WERI-Rb-1 (cell line): Measurements from ENCODE around the gene TRIP13.

Experiments
- DNase-seq: peaks from one replicate; pipeline ENCODE4 v3.0.0-alpha.2; 2020
- H3K27ac ChIP-seq: fragments of 250-450 bp; sonication (Bioruptor Pico); 2 replicates; pipeline ENCODE4 v1.5.1; 2020; ENCODE audit warnings: mild to moderate bottlenecking, moderate library complexity
- H3K27me3 ChIP-seq: fragments of 250-450 bp; sonication (Bioruptor Pico); 2 replicates; pipeline ENCODE4 v1.5.1; 2021; ENCODE audit warnings: mild to moderate bottlenecking, low read depth, moderate library complexity; ENCODE audit not compliant: insufficient read depth, severe bottlenecking
- H3K36me3 ChIP-seq: fragments of 250-450 bp; sonication (Bioruptor Pico); 2 replicates; pipeline ENCODE4 v1.5.1; 2020; ENCODE audit warnings: mild to moderate bottlenecking, moderate library complexity
- H3K4me3 ChIP-seq: 2 replicates; pipeline ENCODE4 v1.5.1; 2011; ENCODE audit warnings: low read depth, mild to moderate bottlenecking, control low read depth, low read length
- H3K9me3 ChIP-seq: fragments of 250-450 bp; sonication (Bioruptor Pico); 2 replicates; pipeline ENCODE4 v1.5.1; 2021; ENCODE audit warnings: mild to moderate bottlenecking, moderate library complexity; ENCODE audit not compliant: severe bottlenecking
- CTCF ChIP-seq: IDR thresholded peaks from 2 replicates; pipeline ENCODE4 v1.5.1; 2011; ENCODE audit warnings: low read depth, mild to moderate bottlenecking, control low read depth, inconsistent platforms, low read length

TRIP13 gene

DNA sequence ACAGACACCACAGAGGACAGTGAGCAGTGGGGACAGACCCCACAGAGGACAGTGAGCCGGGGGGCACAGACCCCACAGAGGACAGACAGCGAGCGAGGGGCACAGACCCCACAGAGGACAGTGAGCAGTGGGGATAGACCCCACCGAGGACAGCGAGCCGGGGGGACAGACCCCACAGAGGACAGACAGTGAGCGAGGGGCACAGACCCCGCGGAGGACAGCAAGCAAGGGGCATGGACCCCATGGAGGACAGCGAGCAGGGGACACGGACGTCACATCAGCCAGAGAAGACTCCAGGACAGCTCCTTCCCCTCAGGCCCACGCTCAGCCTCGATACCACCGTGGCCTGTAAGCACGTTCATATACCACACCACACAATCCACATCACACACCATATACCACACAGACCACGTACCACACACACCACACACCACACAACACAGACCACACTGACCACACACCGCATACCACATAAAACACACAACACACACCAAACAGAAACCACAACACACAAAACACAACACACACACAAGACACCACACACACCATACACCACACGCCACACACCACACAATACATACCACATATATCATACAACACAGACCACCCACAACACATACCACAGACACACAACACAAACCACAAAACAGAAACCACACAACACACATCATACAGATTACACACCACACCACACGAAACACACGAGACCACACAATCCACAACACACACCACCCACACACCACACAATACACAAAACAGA lies 36.7 kb upstream of the TRIP13 start:
- Histone ChIP-seq H3K27me3 (peaks cover 3% of the 10 kb centered on the region), H3K9me3 (no peaks in the 10 kb centered on the region), H3K4me3 (no peak overlapping the region), H3K36me3 (peaks cover 4% of the 10 kb centered on the region), H3K27ac (no peak overlapping the region)
- no peak for TF ChIP-seq CTCF
- DNase-seq = no peak

DNA sequence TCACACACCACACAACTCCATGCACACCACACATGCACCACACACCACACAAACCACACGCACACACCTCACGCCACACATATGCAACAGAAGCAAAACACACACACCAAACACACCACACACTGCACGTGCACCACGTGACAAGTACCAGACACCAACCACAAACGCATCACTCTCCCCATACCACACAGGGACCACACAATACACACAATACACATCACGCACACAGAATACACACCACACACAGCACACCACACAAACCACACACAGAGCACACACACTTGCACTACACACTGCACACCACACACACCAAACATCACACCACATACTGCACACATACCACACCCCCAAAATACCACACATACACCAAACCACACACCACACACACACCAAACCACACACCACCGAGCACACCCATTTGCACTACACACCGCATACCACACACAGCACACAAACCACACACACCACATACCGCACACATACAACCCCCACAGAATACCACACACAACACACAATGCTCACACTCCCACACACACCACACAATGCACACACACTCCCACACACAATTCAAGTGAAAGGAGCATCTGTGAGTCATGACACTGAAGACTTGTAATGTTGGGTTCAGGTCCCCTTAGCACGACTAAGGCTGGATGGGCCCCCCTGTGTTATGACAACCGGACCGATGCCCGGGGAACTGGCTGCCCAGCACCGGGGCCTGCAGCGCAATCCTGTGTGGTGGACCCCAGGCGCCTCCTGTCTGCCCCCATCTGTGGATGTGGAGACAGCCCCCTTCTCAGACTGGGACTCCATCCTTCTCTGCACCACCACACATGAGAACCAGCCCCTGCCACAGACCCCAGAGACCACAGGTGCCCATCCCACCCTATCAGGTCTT lies 35.9 kb upstream of the TRIP13 start:
- Histone ChIP-seq H3K36me3 (peaks cover 4% of the 10 kb centered on the region), H3K4me3 (no peak overlapping the region), H3K27me3 (no peaks in the 10 kb centered on the region), H3K9me3 (no peaks in the 10 kb centered on the region), H3K27ac (no peak overlapping the region)
- DNase-seq = no peak
- no peak for TF ChIP-seq CTCF

- Histone ChIP-seq H3K9me3 (no peaks in the 10 kb centered on the region), H3K36me3 (peaks cover 22% of the 10 kb centered on the region), H3K4me3 (no peak overlapping the region), H3K27ac (no peak overlapping the region), H3K27me3 (no peaks in the 10 kb centered on the region)
- TF ChIP-seq CTCF = no peak
- DNase-seq = no peak
Measured at GRCh38 chr5:858726-859125, 34.0 kb upstream of the TRIP13 start.

DNA sequence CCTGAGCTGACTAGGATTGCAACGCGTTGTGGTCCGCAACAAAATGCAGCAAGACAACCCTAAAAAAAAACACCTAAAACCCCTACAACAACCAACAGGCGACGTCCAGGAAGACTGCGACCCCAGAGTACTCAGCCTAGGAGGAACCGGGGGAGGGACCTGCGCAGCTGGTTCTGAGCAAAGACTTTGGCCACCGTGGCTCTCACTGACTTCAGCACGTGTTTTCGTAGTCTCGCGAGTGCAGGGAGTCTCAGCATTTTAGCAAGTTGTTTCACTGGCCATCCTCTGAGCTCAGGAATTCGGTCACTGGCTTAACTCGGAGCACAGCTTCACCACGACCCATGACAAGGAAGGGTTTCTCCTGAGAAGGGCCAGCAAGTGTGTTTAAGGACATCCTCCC lies 33.3 kb upstream of the TRIP13 start:
- H3K36me3 ChIP-seq = peaks cover 28% of the 10 kb centered on the region
- H3K4me3 ChIP-seq = no peak overlapping the region
- DNase-seq = no peak
- H3K27me3 ChIP-seq = no peaks in the 10 kb centered on the region
- H3K9me3 ChIP-seq = no peaks in the 10 kb centered on the region
- no peak for TF ChIP-seq CTCF
- H3K27ac ChIP-seq = no peak overlapping the region

DNA sequence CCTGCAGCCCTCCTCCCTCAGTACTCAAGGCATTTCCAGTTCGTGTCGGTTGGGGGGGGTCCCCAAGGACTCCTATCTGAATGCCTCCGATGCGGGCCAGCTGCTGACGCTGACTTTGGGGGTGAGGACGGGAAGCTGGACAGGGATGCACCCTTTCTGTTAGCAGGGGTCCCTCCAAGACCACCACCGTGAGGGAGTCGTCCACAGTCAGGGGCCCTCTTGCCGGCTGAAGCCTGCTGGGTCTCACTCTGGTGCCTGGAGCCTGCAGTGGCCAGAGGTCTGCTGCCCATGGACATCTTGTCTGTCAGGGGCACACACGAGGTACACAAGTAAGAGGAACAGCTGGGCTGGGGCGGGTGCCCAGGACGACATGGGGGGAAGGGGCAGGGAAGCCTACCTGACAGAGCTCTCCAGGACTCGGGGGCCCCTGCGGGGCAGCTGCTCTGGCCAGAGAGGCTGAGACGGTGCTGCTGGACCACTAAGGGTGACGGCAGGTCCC lies 32.8 kb upstream of the TRIP13 start:
- H3K27me3 ChIP-seq = no peaks in the 10 kb centered on the region
- no peaks in the 10 kb centered on the region for H3K9me3 ChIP-seq
- H3K36me3 ChIP-seq = peaks cover 33% of the 10 kb centered on the region
- no peak overlapping the region for H3K27ac ChIP-seq
- H3K4me3 ChIP-seq = no peak overlapping the region
- no peak for TF ChIP-seq CTCF
- DNase-seq = no peak
